ENCODE measurements around the gene COMT.

The COMT gene

DNA sequence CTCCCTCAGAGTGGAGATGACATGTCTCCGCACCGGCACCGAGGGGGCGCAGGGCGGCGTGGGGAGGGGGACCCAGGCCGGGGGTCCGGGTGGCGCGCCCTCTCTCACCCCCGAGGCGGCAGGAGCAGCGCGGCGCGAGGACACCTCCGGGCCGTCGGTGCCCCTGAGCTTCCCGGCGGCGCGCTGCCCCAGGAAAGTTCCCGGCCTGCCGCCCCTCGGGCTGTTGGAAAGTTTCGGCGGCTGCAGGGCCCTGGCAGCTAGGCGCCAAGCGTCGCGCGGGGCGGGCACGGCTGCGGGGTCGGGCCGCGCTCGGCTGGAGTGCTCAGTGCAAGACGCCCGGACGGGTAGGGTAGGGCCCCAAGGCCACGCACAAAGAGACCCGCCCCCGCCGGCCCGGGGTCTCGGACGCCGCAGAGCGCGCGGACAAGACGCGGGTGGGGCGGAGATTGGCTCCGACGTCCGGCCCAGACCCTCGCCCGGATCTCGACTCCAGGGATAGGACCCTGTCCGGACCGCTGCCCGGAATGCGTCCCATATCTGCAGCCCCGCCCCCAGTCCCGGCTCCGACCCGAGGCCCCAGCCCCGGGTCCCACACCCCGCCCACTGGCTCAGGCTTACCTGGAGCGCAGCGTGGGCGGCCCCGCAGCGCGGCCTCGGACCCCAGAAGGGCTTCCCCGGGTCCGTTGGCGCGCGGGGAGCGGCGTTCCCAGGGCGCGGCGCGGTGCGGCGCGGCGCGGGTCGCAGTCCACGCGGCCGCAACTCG lies 74.6 kb downstream of the COMT start:
- no peak for DNase-seq

DNA sequence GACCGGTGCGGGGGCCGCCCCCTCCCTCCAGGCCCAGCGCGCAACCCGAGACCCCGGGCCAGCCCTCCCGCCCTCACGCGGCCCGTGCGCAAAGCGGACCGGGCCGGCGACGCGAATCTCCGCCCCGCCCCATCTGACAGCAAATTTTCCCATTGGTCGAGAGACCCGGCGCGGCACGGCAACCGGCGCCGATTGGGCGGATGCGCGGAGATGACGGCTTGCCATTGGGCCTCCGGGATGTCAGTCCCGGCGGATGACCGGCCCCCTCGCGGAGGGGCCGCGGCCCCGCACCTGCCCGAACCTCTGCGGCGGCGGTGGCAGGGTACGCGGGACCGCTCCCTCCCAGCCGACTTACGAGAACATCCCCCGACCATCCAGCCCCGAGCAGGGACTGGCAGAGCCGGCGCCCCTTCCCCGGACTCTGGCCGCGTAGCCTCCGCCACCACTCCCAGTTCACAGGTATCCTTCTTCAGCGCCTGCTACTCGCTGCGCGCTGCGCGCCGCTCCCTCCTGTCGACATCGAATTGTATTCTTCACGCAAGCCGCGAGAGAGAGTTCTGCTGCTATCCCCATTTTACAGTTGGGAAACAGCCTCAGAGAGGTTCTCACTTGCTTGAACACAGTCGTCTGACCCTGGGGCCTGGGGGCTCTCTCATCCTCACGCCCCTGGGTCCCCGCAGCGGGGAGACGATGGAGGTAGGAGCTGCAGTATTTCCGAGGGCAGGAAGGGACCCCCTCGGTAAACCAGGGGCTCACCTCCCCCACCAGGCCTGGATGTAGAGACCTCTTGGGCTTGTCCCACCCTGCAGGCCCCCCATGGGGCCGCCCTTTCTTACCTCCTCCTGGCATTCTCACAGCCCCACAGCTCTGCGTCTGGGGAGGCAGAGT lies 75.4 kb downstream of the COMT start, which contains the start of gene ARVCF:
Gene ARVCF, minus strand, starts transcription at position 90 of the 888 bp plus-strand sequence. CDS start 26,029 bp downstream, outside the sequence.
- DNase-seq: peak; percentile 68

- no peak for DNase-seq
These were observed 76.0 kb downstream of the COMT start for GRCh38 chr22:20017622-20017958.

DNA sequence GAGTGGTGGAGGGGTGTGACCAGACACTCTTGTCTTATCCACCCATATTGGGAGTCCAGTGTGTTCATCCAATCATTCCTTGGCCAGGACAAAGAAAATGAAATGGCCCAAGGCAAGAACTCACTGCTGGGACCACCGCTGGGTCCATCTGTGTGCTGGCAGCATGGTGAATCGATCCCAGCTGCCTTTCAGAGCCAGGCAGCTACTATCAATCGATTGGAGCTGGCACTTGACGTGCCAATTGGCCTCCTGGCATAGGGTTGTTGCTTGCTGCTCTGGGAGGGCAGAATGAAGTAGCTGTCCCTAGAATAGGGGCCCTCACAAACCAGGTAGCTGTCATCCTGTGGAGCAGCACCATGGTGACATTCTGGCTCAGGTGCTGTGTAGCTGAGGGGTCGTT lies 76.4 kb downstream of the COMT start:
- DNase-seq: no peak
